Measurements from ENCODE around the gene TSPAN1.

DNA sequence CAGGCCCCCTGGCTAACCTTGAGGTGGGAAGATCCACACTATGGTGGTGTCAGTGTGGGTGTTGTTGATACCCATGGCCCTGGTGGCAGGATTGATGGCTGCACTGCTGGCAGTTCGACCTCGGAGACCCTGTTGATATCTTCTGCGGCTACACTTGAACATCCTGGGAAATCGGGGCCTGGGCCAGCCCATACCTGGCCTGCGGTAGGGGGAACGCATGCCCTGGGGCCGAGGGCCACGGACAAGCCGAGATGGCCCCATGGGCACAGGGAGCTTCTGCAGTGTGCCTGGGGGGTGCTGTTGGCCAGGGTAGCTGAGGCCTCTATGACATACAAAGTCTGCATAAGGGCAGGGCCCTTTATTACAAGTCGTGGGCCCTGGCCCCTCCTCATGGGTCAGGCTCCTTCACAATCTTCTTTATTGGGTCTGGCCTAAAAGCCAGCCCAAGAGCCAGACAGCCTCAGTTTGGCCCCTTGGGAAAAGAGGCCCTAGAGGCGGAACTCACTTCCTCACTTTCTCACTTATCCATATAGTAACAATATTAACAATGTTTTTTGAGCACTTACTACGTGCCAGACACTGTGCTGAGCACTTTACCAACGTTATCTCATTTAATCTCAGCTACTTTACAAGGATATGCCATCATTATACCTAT, 1.5 kb downstream of the TSPAN1 start, which contains the start of gene P3R3URF:
- no peak for TF ChIP-seq EZH2 (IDR thresholded peaks at IDR 0.05; ENCODE audit: borderline replicate concordance, low read depth, low read length, poor library complexity, severe bottlenecking)
- TF ChIP-seq, protein P1, sequence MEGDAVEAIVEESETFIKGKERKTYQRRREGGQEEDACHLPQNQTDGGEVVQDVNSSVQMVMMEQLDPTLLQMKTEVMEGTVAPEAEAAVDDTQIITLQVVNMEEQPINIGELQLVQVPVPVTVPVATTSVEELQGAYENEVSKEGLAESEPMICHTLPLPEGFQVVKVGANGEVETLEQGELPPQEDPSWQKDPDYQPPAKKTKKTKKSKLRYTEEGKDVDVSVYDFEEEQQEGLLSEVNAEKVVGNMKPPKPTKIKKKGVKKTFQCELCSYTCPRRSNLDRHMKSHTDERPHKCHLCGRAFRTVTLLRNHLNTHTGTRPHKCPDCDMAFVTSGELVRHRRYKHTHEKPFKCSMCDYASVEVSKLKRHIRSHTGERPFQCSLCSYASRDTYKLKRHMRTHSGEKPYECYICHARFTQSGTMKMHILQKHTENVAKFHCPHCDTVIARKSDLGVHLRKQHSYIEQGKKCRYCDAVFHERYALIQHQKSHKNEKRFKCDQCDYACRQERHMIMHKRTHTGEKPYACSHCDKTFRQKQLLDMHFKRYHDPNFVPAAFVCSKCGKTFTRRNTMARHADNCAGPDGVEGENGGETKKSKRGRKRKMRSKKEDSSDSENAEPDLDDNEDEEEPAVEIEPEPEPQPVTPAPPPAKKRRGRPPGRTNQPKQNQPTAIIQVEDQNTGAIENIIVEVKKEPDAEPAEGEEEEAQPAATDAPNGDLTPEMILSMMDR (conservative IDR thresholded peaks at IDR 0.05; ENCODE audit: low read depth, low read length), result no peak
